Skeletal muscle tissue (tissue), 4 donors: ENCODE measurements around the gene PARD3B. TPM values are rescaled to one million over a fixed set of nuclear protein-coding genes. Genes with fewer than 3 reads are reported as not detected.

Experiments used
- H3K27ac ChIP-seq: one replicate; pipeline ENCODE4 v1.7.0; 2013; ENCODE audit warnings: mild to moderate bottlenecking, low read depth, low read length, inconsistent platforms
- H3K27me3 ChIP-seq, 3 donors: one replicate each; pipeline ENCODE4 v1.7.0; 2013; ENCODE audit warnings: low read length in 3 of 3; ENCODE audit not compliant: control insufficient read depth in 3 of 3, insufficient read depth in 3 of 3
- H3K36me3 ChIP-seq, 3 donors: one replicate each; pipeline ENCODE4 v1.7.0; 2013; ENCODE audit warnings: low read length in 3 of 3; ENCODE audit not compliant: control insufficient read depth in 3 of 3, insufficient read depth in 3 of 3
- H3K4me1 ChIP-seq, 3 donors: one replicate each; pipeline ENCODE4 v1.7.0; 2013; ENCODE audit warnings: low read length in 3 of 3, mild to moderate bottlenecking in 3 of 3; ENCODE audit not compliant: control insufficient read depth in 3 of 3, insufficient read depth in 3 of 3
- H3K4me3 ChIP-seq, 3 donors: one replicate each; pipeline ENCODE4 v1.7.0; 2013; ENCODE audit warnings: low read length in 3 of 3
- H3K9ac ChIP-seq, 3 donors: one replicate each; pipeline ENCODE4 v1.7.0; 2013; ENCODE audit warnings: low read length in 3 of 3, mild to moderate bottlenecking in 3 of 3, moderate library complexity in 2 of 3, low read depth in 1 of 3
- H3K9me3 ChIP-seq, 3 donors: one replicate each; pipeline ENCODE4 v1.7.0; 2013; ENCODE audit warnings: low read length in 3 of 3; ENCODE audit not compliant: control insufficient read depth in 3 of 3
- total RNA-seq: library from RNA; depleted of rRNA; stranded (reverse); fragments of >200 nt; gene quantifications from one replicate; pipeline ENCODE4 v1.2.3, GENCODE V29; 2014
- donor health status: Osteomylitis.

PARD3B gene
- total RNA-seq, 1 donor from 2014 or later: 19.8 TPM

DNA sequence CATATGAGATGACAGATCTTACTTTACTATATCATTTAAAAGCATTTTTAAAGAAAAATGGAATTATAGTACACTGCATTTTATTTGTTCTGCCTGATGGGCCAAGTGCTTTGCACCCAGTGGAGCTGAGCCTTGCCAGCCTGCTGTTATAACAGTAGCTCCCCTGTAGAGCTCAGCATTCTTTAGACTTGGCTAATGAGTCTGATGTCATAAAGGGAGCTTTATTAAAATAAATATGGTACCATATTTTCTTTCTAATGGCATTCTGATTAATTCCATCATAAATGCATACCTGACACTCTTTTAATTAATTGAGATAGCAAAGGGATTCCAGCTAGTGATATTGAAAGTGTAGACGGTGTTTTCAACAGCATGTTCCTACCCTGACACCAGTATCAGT is 40.7 kb downstream of the PARD3B start:
- Histone ChIP-seq H3K9me3 (peaks cover 0 to 4% (median 0%) of the 10 kb centered on the region in 3 donors), H3K36me3 (no peaks in the 10 kb centered on the region), H3K27ac (no peak overlapping the region), H3K4me3 (no peak overlapping the region), H3K9ac (no peak overlapping the region), H3K4me1 (no peaks in the 10 kb centered on the region), H3K27me3 (no peaks in the 10 kb centered on the region)

- no peaks in the 10 kb centered on the region for H3K4me1 ChIP-seq
- H3K27me3 ChIP-seq: no peaks in the 10 kb centered on the region
- peaks cover 0 to 4% (median 0%) of the 10 kb centered on the region in 3 donors for H3K9me3 ChIP-seq
- no peak overlapping the region for H3K4me3 ChIP-seq
- no peak overlapping the region for H3K9ac ChIP-seq
- H3K27ac ChIP-seq: no peak overlapping the region
- no peaks in the 10 kb centered on the region for H3K36me3 ChIP-seq
Observed at GRCh38 chr2:204586444-204587180, 41.3 kb downstream of the PARD3B start.

- Histone ChIP-seq H3K4me3 (no peak overlapping the region), H3K4me1 (no peaks in the 10 kb centered on the region), H3K9me3 (peaks cover 0 to 4% (median 0%) of the 10 kb centered on the region in 3 donors), H3K27ac (no peak overlapping the region), H3K27me3 (no peaks in the 10 kb centered on the region), H3K36me3 (no peaks in the 10 kb centered on the region), H3K9ac (no peak overlapping the region)
Observed at GRCh38 chr2:204590063-204590462, 44.8 kb downstream of the PARD3B start.

- H3K36me3 ChIP-seq: no peaks in the 10 kb centered on the region
- no peaks in the 10 kb centered on the region for H3K4me1 ChIP-seq
- H3K9me3 ChIP-seq: peaks cover 0 to 4% (median 0%) of the 10 kb centered on the region in 3 donors
- H3K9ac ChIP-seq: no peak overlapping the region
- no peaks in the 10 kb centered on the region for H3K27me3 ChIP-seq
- no peak overlapping the region for H3K27ac ChIP-seq
- H3K4me3 ChIP-seq: no peak overlapping the region
Observed at GRCh38 chr2:204591225-204591624, 46.0 kb downstream of the PARD3B start.

- Histone ChIP-seq H3K27me3 (no peaks in the 10 kb centered on the region), H3K9me3 (no peaks in the 10 kb centered on the region), H3K36me3 (no peaks in the 10 kb centered on the region), H3K9ac (no peak overlapping the region), H3K4me1 (peaks cover 0 to 5% (median 0%) of the 10 kb centered on the region in 3 donors), H3K4me3 (no peak overlapping the region), H3K27ac (no peak overlapping the region)
Observed at GRCh38 chr2:204604061-204604460, 58.8 kb downstream of the PARD3B start.

GRCh38 chr2:204608237-204608939 is 63.1 kb downstream of the PARD3B start:
- no peak overlapping the region for H3K27ac ChIP-seq
- no peak overlapping the region for H3K4me3 ChIP-seq
- peaks cover 0 to 5% (median 0%) of the 10 kb centered on the region in 3 donors for H3K4me1 ChIP-seq
- H3K27me3 ChIP-seq: no peaks in the 10 kb centered on the region
- H3K9ac ChIP-seq: no peak overlapping the region
- no peaks in the 10 kb centered on the region for H3K9me3 ChIP-seq
- H3K36me3 ChIP-seq: no peaks in the 10 kb centered on the region

DNA sequence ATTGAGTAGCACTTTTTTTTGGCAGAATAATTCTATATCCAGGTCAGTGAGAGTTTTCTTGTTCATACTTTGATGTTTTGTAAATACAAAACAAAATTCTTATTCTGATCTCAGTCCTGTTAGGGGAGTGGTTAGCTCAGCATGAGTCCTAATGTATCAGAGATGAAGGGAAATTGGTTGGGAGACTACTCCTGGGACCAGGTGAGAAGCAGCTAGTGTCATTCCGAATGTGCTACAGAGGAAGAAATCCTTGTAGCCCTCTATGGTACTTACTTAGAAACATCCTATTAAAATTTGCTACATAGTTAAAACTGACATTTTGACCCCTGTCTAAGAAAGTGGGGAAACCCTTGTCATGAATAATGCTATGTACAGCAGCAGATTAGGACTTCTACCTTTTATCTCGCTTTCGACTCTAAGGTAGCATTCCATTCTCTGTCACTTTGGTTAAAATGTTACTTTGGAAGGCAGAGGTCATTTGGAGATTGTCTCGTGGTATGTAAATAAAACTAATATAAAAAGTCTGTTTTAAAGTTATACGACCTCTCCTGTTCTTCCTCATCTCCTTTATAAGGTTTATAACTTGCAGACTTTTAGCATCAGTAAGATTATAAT is 65.8 kb downstream of the PARD3B start:
- H3K9ac ChIP-seq: no peak overlapping the region
- H3K36me3 ChIP-seq: no peaks in the 10 kb centered on the region
- H3K27me3 ChIP-seq: no peaks in the 10 kb centered on the region
- no peaks in the 10 kb centered on the region for H3K9me3 ChIP-seq
- no peak overlapping the region for H3K4me3 ChIP-seq
- no peak overlapping the region for H3K27ac ChIP-seq
- H3K4me1 ChIP-seq: peaks cover 0 to 5% (median 0%) of the 10 kb centered on the region in 3 donors

DNA sequence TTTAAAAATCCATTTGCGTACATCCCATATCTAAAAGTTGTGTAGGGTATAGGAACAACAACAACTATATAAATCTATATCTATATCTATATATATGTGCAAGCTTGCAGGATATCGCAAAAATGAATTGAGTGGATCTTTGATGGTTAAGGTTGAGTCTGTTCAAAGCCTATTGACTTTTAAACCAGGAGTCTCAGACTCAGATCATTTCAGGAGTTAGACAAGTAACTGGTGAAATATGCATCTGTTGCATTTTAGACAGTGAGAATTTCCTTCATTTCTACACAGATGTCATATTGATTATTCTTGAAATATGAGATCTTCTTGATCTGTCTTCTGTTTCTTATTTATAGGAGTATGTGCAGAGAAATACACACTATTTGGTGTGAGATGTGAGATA is 66.5 kb downstream of the PARD3B start:
- Histone ChIP-seq H3K9me3 (no peaks in the 10 kb centered on the region), H3K27me3 (no peaks in the 10 kb centered on the region), H3K4me3 (no peak overlapping the region), H3K27ac (no peak overlapping the region), H3K36me3 (no peaks in the 10 kb centered on the region), H3K4me1 (peaks cover 0 to 5% (median 0%) of the 10 kb centered on the region in 3 donors), H3K9ac (no peak overlapping the region)

DNA sequence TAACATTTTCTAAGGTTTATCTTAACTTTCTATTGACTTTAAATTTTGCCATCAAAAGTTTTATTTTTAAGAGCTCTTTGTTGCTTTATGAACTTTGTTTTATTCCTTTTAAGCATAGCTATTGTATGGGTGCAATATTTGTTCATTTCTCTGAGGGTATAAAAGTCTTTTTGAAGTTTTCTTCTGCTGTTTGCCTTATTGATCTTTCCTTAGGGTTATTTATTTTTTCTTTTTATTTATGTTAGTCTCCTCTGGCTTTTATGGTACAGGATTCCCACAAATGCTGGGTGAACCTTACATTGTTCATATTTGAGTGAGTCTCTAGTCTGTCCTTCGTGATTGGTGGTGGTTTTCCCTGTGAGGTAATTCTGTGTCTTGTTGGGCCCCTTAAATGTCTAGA is 68.4 kb downstream of the PARD3B start:
- no peaks in the 10 kb centered on the region for H3K36me3 ChIP-seq
- no peak overlapping the region for H3K27ac ChIP-seq
- H3K9ac ChIP-seq: no peak overlapping the region
- no peaks in the 10 kb centered on the region for H3K27me3 ChIP-seq
- no peak overlapping the region for H3K4me3 ChIP-seq
- no peaks in the 10 kb centered on the region for H3K9me3 ChIP-seq
- H3K4me1 ChIP-seq: no peaks in the 10 kb centered on the region

DNA sequence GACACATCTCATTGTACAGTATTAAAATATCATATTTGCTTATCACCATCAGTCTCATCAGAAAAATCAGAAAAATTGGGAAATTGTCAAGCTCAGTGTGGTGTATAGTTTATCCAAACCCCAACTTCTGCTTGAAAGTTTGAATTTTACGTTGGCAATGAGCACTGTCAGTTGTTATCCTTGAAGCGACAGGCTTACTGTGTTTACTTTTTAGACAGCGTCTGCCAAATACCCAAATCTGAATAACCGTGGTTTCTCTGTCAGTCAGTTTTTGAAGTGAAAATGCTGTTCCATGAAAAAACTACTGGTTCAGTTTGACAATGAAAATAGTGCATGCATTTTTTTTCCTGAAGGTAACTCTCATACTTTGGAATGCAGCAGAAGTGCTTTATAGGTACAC is 70.2 kb downstream of the PARD3B start:
- H3K9ac ChIP-seq: no peak overlapping the region
- no peaks in the 10 kb centered on the region for H3K9me3 ChIP-seq
- no peak overlapping the region for H3K27ac ChIP-seq
- H3K4me3 ChIP-seq: no peak overlapping the region
- no peaks in the 10 kb centered on the region for H3K36me3 ChIP-seq
- H3K27me3 ChIP-seq: no peaks in the 10 kb centered on the region
- H3K4me1 ChIP-seq: no peaks in the 10 kb centered on the region
